Spinal cord (tissue), 10 donors: ENCODE data around the gene RTKN2. TPM values are rescaled to one million over a fixed set of nuclear protein-coding genes. Genes with fewer than 3 reads are reported as not detected.

Source experiments
- DNase-seq, 6 donors: peaks; one replicate each; pipeline versions ENCODE4 v3.0.0 to v3.0.0-alpha.2; 2013 to 2015; ENCODE audit warnings: low spot score in 6 of 6, low read depth in 4 of 6
- H3K27ac ChIP-seq: one replicate; pipeline ENCODE4 v1.5.1; 2013; ENCODE audit warnings: low read depth, low read length, control low read depth
- H3K27me3 ChIP-seq: one replicate; pipeline ENCODE4 v1.6.1; 2013; ENCODE audit warnings: low read length; ENCODE audit not compliant: control insufficient read depth, insufficient read depth
- H3K36me3 ChIP-seq: one replicate; pipeline ENCODE4 v1.6.1; 2013; ENCODE audit warnings: low read length; ENCODE audit not compliant: control insufficient read depth, insufficient read depth
- H3K4me1 ChIP-seq: one replicate; pipeline ENCODE4 v1.6.1; 2013; ENCODE audit warnings: low read length; ENCODE audit not compliant: control insufficient read depth, insufficient read depth
- H3K4me3 ChIP-seq: one replicate; pipeline ENCODE4 v1.5.1; 2013; ENCODE audit warnings: low read depth, low read length, control low read depth
- H3K9me3 ChIP-seq: one replicate; pipeline ENCODE4 v1.6.1; 2013; ENCODE audit warnings: low read length; ENCODE audit not compliant: control insufficient read depth, insufficient read depth
- WGBS: methylation state at CpG from one replicate; pipeline ENCODE4 v1.1.5; 2013; ENCODE audit warnings: missing lambda C conversion rate; ENCODE audit not compliant: insufficient coverage; 5-methylcytosine and 5-hydroxymethylcytosine counted together
- polyA plus RNA-seq, 2 donors: library from polyadenylated mRNA; unstranded; fragments of 120-200 nt; gene quantifications; one replicate each; pipeline ENCODE4 v1.2.1, GENCODE V29; 2013; ENCODE audit not compliant: insufficient read length in 2 of 2
- total RNA-seq, 2 donors: library from RNA; depleted of rRNA in 1 of 2; stranded (reverse); fragments of 120-200 nt in 1 of 2; fragments of >200 nt in 1 of 2; gene quantifications; one replicate each; pipeline versions ENCODE4 v1.2.3 to v1.2.4, GENCODE V29; 2013 to 2014
- donor health status: healthy.

Gene RTKN2
- total and polyA plus RNA-seq, 4 donors: 9.0 to 13.0 (median 10.6) TPM

DNA sequence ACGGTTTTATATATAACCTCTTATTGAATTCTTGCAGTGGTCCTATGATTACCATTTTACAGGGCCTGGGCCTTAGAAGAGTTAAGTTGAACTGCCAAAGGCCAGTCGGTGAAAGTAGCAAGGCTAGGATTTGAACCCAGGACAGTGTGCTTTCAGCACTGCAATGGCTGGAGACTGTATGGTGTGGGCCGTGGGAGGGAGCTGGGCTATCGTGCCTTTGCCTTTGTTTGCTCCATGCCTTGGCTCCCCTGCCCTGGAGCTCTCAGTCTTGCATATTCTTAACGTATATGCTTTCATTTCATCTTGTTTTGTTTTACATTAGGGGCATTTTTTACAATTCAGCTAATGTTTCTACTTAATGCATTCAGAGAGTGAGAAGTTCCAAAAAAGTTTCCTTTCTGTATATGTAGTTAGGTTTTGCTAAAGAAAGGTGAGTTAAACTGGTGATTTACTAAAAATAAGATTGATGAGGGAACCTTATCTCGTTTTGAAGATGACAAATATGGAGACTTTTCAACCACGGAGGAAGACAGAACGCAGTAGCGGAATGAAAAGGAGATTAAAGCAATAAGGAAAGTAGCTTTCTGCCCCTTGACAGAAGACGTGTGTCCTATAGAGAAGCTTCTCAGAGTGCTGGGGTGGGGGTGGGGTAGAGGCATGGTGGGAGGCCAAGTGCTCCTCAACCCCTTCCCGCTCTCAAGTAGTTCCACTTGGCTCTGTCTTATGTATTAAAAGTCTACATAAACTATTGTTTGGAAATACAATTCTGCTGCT is 82.5 kb downstream of the RTKN2 start:
- 81% methylated on average over 6 of the region's 11 CpGs for WGBS
- H3K36me3 ChIP-seq: no peaks in the 10 kb centered on the region

DNA sequence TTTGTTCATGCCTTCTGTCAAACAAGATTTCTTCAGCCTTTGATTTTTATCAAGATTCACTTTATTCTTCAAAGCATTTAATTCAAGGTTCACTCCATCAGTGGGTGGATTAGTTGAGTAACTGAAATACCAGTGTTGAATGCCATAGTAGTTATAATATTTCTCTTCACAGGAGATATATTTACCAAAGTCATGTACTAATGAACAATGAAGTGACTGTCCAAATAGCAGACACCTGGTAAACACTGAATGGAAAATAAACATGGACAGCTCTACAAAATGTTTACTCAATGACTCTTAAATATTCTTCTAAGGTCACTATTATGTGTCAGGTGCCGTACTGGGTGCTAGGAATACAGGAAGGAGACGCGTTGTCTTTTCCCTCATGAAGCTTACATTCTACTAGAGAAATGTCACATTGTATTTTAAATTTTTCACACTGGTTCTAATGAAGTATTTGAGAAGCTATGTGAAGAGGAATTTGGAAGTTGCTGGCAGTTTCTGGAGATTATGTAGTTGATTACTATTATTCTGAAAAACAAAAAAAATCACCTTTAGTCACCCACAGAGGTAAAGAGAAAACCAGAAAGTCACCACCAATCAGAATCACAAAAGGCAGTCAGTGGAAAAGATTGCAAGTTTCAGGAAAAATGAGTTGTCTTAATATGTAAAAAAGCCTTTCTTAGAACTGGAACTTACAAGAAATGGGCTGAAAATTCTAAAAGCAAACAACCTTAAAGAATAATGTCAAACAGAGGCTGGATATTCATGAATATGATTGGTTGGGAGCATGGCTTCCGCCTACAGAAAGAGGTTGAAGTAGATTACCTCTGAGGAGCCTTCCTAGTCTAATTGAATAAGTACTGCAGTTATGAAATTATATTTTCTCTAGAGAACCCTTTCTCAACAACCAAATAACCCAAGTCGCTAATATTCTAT is 84.5 kb downstream of the RTKN2 start:
- Histone ChIP-seq H3K4me1 (no peaks in the 10 kb centered on the region), H3K9me3 (no peaks in the 10 kb centered on the region), H3K36me3 (no peaks in the 10 kb centered on the region), H3K4me3 (no peak overlapping the region), H3K27ac (no peak overlapping the region), H3K27me3 (no peaks in the 10 kb centered on the region)
- DNase-seq: no peak
- WGBS: no CpG with 5 or more reads among the region's 5 CpGs

More for the DNA sequence above, 82.5 kb downstream of the RTKN2 start:
- Histone ChIP-seq H3K4me1 (no peaks in the 10 kb centered on the region), H3K9me3 (no peaks in the 10 kb centered on the region), H3K27me3 (no peaks in the 10 kb centered on the region), H3K27ac (no peak overlapping the region), H3K4me3 (no peak overlapping the region)
- DNase-seq: no peak

DNA sequence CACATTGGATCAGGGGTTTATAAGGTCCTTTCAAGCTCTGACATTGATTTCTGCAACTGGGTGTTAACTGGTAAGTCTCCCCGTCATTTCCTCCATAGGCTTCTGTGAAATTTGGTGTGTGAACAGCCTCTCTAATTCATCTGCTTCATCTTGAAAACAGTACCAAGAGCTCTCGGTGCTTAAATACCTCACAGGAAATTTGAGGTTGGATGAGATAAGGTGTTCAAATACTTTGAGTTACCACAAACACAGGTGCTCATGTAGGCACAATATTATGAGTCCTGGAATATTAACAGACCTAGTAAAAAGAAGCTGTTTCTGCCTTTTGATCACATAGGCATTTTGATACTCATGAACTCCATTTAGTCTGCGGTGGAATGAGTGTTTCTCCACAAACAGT is 85.2 kb downstream of the RTKN2 start:
- H3K27me3 ChIP-seq: no peaks in the 10 kb centered on the region
- no peaks in the 10 kb centered on the region for H3K9me3 ChIP-seq
- WGBS: 83% methylated on average over 1 of the region's 3 CpGs
- H3K4me1 ChIP-seq: no peaks in the 10 kb centered on the region
- H3K4me3 ChIP-seq: no peak overlapping the region
- no peak overlapping the region for H3K27ac ChIP-seq
- no peak for DNase-seq
- H3K36me3 ChIP-seq: no peaks in the 10 kb centered on the region

DNA sequence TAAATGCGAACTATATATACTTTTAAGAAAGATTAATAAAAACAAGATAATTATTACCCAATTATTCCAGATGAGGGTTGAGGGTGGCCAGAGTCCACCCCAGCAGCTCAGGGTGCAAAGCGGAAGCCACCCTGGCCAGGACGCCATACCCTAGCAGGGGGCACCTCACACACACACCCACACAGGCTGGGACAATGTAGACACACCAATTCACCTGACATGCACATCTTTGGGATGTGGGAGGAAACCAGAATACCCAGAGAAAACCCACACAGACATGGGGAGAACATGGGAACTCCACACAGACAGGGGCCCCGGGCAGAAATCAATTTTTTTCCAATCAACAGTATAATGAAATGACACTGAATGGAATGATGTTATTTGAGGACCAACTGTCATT is 86.0 kb downstream of the RTKN2 start:
- H3K9me3 ChIP-seq: no peaks in the 10 kb centered on the region
- WGBS: no CpG with 5 or more reads among the region's 4 CpGs
- no peaks in the 10 kb centered on the region for H3K4me1 ChIP-seq
- no peak for DNase-seq
- H3K27ac ChIP-seq: no peak overlapping the region
- H3K4me3 ChIP-seq: no peak overlapping the region
- no peaks in the 10 kb centered on the region for H3K27me3 ChIP-seq
- no peaks in the 10 kb centered on the region for H3K36me3 ChIP-seq

DNA sequence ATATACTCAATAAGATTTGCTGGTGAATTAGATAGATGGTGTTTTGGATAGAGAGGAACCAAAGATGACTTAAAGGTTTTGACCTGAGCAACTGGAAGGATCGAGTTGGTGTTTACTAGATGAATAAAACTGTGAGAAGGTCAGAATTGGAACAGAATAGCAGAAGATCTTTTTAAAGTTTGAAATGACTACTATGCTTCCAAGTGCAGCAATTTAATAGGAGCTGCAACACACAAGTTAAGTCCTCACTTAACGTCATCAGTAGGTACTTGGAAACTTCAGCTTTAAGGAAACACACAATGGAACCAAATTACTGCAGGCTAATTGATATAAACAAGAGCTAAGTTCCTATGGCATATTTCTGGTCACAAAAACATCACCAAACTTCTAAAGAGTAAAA is 86.5 kb downstream of the RTKN2 start:
- Histone ChIP-seq H3K27ac (no peak overlapping the region), H3K4me1 (no peaks in the 10 kb centered on the region), H3K4me3 (no peak overlapping the region), H3K27me3 (no peaks in the 10 kb centered on the region), H3K36me3 (no peaks in the 10 kb centered on the region), H3K9me3 (no peaks in the 10 kb centered on the region)
- no CpG with 5 or more reads among the region's 2 CpGs for WGBS
- no peak for DNase-seq

DNA sequence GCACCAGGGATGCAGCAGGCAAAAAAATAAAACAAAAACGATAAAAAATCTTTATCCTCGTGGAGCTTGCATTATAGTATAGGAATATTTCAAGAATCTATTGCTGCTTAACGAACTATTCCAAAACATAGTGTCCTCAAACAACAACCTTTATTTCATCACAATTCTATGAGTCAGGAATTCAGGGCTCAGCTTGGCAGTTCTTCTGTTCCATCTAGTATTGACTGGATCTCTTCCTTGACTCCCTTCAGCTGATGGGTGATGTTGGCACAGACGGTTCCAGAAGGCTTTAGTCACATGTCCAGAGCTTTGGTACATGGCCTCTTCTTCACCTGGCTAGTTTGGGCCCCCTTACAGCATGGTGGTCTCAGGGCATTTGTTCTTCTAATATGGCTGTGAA is 88.0 kb downstream of the RTKN2 start:
- Histone ChIP-seq H3K27ac (no peak overlapping the region), H3K27me3 (no peaks in the 10 kb centered on the region), H3K4me3 (no peak overlapping the region), H3K36me3 (no peaks in the 10 kb centered on the region), H3K9me3 (no peaks in the 10 kb centered on the region), H3K4me1 (no peaks in the 10 kb centered on the region)
- 100% methylated on average over 1 of the region's 4 CpGs for whole genome bisulfite sequencing
- no peak for DNase-seq

DNA sequence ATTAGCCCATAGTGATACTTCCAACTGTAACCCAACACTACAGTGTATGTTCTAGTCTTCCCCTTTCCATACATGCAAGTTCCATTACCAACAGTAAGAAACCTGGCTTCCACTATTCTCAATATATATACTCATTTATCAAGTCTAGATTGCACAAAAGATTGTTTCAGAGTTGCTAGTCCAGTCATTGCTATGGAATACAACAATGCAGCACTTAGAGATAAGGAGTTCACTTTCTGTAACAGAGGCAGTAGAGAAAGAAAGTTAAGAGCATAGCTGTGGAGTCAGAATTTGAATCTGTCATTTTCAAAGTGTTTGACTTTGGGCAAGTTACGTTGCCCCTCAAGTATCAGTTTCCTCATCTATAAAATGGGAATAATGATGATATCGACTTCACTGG is 90.1 kb downstream of the RTKN2 start:
- no peak overlapping the region for H3K27ac ChIP-seq
- no peak overlapping the region for H3K4me3 ChIP-seq

DNA sequence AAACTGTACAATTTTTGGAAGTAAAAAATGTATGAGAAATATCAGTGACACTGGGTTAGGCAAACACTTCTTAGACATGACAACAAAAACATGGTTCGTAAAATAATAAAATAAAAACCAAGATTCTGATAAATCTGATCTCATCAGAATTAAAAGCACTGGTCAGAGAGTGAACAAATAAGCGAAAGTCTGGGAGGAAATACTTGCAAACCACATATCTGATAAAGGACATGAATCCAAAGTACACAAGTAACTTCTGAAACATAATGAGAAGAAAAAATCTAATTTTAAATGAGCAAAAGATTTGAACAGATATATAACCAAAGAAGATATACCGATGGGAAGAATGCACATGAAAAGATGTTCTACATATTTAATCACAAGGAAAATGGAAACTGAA is 91.5 kb downstream of the RTKN2 start:
- H3K4me1 ChIP-seq: no peaks in the 10 kb centered on the region
- no peak overlapping the region for H3K27ac ChIP-seq
- no peaks in the 10 kb centered on the region for H3K9me3 ChIP-seq
- no CpG with 5 or more reads among the region's 3 CpGs for WGBS
- H3K27me3 ChIP-seq: no peaks in the 10 kb centered on the region
- H3K4me3 ChIP-seq: no peak overlapping the region
- no peaks in the 10 kb centered on the region for H3K36me3 ChIP-seq
- DNase-seq: no peak

More for the DNA sequence above, 90.1 kb downstream of the RTKN2 start:
- WGBS: no CpG with 5 or more reads among the region's 2 CpGs
- H3K27me3 ChIP-seq: no peaks in the 10 kb centered on the region
- no peaks in the 10 kb centered on the region for H3K4me1 ChIP-seq
- no peaks in the 10 kb centered on the region for H3K36me3 ChIP-seq
- no peak for DNase-seq
- H3K9me3 ChIP-seq: no peaks in the 10 kb centered on the region

DNA sequence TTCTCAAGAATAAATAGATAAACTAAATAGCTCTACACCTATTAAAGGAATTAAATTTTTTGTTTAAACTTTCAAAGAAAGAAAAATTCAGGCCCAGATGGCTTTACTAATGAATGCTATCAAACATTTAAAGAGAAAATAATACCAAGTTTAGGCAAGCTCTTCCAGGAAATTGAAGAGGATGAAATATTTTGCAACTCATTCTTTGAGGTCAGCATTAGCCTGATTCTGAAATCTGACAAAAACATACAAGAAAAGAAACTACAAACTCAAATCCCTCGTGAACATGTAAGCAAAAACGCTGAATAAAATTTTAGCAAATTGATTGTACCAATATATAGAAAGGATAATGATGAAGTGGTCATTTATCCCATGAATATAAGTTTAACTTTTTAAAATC is 93.4 kb downstream of the RTKN2 start:
- DNase-seq: no peak
- Histone ChIP-seq H3K4me1 (no peaks in the 10 kb centered on the region), H3K4me3 (no peak overlapping the region), H3K27ac (no peak overlapping the region), H3K36me3 (no peaks in the 10 kb centered on the region), H3K9me3 (no peaks in the 10 kb centered on the region), H3K27me3 (no peaks in the 10 kb centered on the region)
- no CpG with 5 or more reads among the region's 2 CpGs for WGBS
